Measurements from ENCODE around the gene ITGAE.
"Not testable (repeated sequence)": the region's sequence is repeated elsewhere in the genome, so short reads cannot be mapped to it uniquely, and the experiment has no call there.

ITGAE gene

DNA sequence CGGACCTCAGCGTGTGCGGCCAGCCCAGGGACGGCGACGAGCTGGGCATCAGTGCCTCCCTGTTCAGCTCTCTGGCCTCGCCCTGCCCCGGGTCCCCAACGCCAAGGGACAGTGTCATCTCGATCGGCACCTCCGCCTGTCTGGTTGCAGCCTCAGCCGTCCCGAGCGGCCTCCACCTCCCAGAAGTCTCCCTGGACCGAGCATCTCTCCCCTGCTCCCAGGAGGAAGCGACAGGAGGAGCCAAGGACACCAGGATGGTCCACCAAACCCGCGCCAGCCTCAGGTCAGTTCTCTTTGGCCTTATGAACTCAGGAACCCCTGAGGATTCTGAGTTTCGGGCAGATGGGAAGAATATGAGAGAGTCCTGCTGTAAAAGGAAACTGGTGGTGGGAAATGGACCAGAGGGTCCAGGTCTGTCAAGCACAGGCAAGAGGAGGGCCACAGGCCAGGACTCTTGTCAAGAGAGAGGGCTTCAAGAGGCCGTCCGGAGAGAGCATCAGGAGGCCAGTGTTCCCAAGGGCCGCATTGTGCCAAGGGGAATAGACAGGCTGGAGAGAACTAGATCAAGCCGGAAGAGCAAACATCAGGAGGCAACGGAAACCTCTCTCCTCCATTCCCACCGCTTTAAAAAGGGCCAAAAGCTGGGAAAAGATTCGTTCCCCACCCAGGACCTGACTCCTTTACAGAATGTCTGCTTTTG, 76.5 kb downstream of the ITGAE start:
- no peak for DNase-seq

DNA sequence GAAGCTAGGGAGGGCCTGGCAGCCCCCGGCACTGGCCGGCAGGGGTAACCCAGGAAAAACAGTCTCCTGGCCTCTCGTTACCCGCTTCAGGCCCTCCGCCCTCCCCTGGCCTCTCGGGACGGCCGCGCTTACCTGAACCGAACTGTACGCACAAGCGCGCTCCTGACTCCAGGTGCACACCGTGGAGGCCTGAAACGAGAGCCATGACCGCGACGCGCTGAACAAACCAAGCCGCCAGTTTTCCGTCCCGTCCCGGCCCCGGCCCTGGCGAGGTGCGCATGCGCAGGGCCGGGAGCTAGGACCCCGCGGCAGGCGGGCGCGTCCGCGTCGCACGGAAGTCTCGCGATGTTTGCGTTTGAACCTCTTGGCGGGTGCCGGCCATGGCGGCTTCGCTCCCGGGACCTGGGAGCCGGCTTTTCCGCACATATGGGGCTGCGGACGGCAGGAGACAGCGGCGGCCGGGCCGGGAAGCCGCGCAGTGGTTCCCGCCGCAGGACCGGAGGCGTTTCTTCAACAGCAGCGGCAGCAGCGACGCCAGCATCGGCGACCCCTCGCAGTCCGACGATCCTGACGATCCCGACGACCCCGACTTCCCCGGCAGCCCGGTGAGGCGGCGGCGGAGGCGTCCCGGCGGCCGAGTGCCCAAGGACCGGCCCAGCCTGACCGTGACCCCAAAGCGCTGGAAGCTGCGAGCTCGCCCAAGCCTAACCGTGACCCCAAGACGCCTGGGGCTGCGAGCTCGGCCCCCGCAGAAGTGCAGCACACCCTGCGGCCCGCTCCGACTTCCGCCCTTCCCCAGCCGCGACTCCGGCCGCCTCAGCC, 77.2 kb downstream of the ITGAE start, which contains the start of gene HASPIN:
Gene HASPIN, plus strand, starts transcription at position 348 of the 822 bp plus-strand sequence. Its CDS starts 33 bp downstream, at position 381.
- peak; percentile 97 for DNase-seq

DNA sequence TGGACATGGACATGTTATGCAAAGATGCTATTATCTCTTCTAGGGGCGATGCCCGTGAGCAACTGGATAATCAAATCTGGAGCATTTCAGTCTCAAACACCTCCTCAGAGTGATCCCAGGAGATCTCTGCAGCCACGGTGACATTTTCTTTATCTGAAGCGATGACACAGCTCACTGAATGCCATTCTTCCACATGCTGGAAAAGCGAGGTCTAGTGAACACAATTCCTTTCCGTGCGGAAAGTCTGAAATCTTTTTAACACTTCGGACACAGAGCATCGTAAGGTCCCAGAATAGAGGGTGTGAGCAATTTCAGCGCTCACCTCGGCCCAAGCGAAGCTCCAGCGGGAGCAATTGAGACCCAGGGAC, 77.8 kb downstream of the ITGAE start:
- peak; percentile 61 for DNase-seq

DNA sequence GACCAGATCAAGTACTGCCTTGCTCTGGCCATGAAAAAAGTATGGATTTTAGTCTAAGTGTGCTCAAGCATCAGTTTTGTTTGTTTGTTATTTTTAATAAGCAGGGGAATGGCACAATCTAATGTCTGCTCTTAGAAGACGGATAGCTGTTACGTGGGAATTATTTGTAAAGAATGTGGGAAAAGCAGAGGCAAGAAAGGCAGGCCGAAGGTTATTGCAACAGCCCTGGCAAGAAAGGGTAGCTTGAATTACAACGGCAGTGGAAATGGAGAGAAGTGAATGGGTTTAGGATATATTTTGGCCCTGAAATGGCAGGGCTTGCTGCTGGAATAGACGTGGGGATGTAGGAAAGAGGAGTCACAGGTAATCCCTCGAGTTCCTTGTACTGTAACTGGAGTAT, 78.3 kb downstream of the ITGAE start:
- no peak for DNase-seq

DNA sequence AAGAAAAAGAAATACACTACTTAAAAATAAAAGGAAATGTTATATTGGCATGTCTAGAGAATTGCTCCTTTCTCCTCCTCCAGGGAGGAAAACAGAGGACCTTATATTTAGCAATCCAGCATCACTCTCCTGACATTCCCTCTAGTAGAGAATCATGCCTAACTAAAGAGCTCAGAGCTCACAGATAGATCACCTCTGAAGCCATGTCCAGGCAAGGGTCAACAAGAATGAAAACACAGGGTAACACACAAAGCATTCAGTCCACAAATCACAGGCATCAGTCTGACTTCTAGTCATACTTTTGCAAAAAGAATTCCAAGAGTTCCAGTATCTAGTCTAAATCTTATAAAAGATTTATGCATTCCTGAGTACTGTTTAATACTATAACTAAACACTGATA, 81.7 kb downstream of the ITGAE start:
- DNase-seq = no peak

DNA sequence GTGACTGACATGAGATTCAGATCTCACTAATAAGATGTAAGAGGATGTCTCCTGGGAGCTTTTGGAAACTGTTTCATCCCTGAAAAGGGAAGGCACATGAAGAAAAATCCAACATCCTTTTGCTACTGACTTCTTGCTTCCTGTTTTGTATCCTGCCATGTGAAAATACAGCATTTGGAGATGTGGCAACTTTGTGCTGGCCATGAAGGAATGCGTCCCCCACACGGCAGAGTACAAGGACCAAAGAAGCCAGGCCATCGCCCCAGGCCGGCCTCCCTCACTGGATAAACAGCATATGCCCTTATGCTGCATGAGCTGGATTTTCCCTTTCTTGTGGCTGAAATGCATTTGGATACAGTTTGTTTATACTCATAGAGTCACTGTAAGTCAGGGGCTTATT, 82.8 kb downstream of the ITGAE start:
- no peak for DNase-seq

DNA sequence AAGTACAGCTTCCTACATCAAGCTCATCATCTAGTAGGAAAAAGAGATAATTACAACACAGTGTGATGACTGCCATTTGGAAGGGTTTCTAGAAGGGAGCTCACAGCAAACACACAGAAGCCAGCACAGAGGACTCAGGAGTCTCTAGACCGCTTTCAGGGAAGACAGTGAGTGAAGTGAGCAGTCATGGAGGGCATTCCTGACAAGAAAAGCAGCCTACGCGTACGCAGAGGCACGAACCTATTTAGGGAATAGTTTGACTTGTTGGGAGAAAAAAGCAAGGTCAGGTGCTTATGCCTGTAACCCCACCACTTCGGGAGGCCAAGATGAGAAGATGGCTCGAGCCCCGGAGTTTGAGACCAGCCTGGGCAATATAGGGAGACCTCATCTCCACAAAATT, 85.7 kb downstream of the ITGAE start:
- DNase-seq = no peak

DNA sequence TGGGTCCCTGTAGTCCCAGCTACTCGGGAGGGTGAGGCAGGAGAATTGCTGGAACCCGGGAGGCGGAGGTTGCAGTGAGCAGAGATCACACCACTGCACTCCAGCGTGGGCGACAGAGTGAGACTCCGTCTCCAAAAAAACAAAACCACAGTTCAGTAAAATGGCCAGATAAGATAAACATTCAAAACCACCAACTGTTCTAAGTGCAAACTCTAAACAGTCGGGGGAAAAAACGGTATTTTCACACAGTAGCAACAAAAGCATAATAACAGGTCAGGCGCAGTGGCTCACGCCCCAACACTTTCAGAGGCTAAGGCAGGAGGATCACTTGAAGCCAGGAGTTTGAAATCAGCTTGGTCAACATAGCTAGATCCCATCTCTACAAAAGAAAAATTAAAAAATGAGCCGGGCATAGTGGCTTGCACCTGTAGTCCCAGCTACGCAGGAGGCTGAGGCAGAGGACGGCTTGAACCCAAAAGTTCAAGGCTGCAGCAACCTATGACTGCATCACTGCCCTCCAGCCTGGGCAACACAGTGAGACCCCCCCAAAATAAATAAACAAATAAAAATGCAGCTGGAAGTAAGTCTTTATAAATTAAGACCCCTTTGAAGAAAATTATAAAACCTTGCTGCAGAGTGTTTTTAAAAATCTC, 88.1 kb downstream of the ITGAE start:
- DNase-seq = no peak

DNA sequence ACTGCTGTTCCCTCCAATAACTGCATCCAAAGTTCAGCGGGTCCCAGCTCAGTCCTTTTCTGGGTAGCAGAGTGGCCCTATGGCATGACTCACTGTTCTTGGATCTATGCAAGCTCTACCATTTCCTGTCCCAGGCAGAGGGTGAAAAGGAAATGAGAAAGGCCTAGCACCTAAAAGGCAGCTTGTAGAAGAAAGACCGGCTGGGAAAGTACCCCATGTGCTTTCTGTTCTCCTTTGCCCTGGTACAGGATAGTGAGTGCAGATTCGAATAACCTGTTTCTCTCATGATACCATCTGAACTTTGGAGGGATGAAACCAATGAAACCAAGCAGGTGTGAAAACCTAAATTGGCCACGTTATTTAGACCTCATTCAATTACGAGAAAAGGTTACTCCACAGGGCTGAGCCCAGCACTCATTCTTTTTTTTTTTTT, 90.0 kb downstream of the ITGAE start:
- no peak for DNase-seq

DNA sequence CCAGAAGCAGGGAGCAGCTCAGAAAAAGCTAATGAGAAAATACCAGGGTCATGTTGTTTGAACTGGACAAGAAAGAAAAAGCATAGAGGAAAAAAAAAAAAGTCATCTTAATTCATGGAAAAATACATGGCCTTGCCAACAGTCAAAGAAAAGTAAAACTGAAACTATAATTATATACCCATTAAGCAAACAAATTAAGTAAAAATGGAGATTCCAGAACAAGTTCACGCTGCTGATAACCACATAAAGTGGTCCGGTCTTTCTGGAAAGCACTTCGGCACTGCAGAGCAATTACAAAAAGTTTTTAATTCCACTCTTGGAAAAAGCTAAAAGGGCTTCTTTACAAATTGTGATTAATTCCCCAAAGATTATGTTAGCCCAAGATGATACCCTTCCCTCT, 92.6 kb downstream of the ITGAE start:
- DNase-seq = no peak

DNA sequence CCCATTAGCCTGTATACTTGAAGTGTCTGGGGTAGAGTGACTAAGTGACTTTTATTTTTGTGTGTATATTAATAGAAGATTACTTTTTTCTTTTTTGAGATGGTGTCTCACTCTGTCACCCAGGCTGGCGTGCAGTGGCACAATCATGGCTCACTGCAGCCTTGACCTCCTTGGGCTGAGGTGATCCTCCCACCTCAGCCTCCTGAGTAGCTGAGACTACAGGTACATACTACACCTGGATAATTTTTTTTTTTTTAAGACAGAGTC, 95.3 kb downstream of the ITGAE start:
- not testable (repeated sequence) for DNase-seq

DNA sequence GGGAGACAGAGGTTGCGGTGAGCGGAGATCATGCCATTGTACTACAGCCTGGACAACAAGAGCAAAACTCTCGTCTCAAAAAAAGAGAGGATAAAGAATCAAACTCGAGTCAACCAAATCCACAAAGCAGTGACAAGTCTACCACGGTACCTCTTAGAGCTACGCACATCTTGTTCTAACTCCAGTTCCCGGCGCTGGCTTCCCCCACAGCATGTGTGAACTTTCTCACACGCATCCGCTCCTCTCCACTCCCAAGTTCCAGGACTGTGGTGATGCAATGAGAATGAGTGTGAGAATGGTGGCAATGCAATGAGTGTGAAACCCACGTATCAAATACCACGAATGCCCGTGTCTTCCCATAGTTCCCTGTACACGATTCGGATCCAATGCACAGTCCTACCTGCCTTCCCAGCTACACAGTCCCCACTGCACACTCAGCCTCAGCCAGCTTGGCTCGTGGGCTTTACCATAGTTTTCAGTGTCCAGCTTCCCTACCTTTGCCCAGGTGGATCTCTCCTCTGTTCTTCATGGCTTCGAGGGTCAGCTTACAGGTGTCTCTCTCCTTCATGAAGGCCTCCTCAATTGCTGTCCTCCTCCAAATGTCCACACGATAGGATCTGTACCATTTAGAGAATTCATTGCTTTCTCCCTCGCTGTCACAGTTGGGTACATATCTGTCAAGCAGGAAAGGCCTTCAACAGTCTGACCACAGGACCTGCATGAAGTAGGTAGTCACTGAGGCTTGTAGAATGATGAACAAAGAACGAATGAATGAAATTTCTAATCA, 95.9 kb downstream of the ITGAE start:
- DNase-seq = no peak

DNA sequence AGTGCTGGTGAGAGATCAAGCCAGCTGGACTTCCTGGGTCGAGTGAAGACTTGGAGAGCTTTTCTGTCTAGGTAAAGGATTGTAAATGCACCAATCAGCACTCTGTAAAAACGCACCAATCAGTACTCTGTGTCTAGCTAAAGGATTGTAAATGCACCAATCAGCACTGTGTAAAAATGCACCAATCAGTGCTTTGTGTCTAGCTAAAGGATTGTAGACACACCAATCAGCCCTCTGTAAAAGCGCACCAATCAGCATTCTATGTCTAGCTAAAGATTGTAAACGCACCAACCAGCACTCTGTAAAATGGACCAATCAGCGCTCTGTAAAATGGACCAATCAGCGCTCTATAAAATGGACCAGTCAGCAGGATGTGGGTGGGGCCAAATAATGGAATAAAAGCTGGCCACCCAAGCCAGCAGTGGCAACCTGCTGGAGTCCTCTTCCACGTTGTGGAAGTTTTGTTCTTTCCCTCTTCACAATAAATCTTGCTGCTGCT, 98.9 kb downstream of the ITGAE start:
- DNase-seq = not testable (repeated sequence)

DNA sequence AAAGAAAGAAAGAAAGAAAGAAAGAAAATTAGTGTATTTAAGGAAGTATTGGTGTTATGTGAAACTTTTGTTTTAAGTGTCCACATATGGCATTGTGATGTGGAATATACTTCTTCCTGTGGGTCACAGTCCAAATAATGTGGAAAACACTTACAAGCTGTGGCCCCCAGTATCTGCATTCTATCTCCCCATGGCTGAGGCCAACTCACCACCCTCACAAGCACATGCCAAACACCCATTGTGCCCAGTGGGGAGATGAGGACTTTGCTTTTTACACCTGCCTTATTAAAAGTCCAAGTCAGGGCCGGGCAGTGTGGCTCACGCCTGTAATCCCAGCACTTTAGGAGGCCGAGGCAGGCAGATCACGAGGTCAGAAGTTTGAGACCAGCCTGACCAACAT, 101.0 kb downstream of the ITGAE start:
- DNase-seq = no peak

DNA sequence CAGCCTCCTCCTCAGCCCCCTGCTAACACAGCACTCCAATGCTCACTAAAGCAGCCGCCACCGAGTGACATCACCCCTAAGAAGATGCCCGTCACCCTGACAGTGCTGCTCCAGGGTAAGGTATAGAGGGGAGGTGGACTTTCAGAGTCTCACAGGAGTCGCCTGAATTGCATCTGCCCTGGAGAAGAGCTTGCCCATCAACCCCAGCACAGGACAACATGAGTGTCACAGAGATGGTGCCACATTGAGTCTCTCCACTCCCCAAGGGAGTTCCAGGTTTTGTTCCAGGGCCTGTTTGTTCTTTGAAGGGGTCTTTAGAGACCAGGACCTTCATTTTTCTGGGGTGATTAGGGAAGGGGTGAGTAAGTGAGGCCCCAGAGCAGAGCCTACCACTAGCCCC, 102.8 kb downstream of the ITGAE start:
- no peak for DNase-seq

DNA sequence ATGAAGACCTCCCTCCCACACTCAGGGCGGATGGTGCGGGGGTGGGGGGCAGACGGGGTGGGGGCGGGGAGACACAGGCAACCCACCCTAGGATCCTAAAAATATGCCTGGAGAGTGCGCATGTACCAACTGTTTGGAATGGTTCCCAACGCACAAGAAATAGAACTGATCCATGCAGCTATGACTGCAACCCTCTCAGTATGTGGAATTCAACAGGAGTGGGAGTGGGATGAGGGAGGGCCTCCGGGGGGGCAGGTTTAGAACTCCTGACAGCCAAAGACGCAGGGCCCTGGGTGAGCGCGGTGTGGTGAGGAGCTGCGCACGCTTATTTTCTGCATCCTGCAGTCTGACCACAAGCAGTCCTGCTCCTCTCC, 103.9 kb downstream of the ITGAE start:
- no peak for DNase-seq

DNA sequence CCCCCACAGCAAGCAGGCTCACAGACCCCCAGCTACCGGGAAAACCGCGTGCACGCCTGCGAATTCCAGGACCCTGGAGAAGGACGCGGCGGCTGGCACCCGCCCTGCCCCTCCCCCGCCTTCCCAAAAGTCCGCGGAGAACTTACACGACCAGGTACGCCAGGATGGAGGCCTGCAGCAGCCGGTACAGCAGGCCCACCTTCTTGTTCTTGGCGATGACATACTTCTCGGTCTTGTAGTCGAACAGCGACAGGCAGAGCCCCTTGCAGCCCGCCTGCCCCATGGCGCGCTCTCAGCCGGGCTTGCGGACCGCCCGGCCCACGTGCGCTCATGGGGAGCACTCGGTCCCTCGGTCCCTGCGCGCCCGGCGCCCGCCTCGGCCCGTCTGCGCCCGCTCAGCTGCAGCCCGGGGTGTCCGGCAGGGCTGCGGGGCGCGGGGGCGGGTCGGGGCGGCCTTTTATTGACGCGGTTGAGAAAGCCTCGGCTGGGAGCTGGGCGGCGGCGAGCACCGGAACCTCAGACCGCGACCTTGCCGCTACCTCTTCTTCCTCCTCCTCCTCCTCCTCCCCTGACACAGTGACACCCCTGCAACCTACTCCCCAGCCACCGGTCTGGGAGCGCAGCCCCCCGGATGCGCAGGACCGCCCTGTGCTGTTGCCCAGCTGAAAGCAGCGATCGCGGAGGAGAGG, 105.1 kb downstream of the ITGAE start, which contains the start of gene P2RX5:
Gene P2RX5, minus strand, starts transcription at position 433 of the 689 bp plus-strand sequence. Its CDS starts 150 bp downstream, at position 283.
- DNase-seq = no peak

DNA sequence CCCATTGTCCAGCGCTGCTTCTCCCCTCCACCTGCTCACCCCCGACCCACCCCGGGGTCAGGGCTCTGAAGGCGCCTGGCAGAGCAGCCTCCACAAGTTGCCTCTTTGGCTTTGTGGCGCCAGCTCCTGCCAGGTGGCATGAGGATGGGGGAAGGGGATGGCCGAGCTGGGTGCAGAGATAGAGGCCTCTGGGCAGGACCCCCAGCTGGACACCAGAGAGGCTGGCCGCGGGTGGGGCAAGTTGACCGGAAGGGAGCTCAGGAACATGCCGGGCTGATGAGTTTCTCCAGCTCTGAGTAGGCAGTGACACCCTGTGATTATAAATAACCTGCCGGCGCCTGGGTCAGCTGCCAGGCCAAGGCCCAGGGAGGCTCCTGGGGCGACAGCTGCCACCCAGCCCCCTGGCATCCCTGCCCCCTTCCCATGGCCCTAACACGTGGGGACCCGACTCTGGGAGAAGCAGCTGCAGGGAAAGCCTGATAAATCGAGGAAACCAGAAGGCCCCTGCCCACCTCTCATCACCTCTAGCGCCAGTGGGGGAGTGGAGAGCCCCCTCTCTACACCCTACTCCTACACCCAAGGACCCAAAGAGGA, 105.8 kb downstream of the ITGAE start:
- DNase-seq = peak; percentile 53

DNA sequence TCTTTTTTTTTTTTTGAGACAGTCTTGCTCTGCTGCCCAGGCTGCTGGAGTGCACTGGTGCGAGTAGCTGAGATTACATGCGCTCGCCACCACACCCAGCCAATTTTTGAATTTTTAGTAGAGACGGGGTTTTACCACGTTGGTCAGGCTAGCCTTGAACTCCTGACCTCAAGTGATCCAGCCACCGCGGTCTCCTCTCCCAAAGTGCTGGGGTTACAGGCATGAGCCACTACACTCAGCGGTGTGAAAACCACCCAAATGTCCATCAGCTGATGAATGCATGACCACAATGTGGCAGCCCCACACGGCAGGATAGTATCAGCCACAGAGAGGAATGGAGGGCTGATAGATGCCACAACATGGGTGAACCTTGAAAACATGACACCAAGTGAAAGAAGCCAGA, 107.2 kb downstream of the ITGAE start:
- DNase-seq = no peak

DNA sequence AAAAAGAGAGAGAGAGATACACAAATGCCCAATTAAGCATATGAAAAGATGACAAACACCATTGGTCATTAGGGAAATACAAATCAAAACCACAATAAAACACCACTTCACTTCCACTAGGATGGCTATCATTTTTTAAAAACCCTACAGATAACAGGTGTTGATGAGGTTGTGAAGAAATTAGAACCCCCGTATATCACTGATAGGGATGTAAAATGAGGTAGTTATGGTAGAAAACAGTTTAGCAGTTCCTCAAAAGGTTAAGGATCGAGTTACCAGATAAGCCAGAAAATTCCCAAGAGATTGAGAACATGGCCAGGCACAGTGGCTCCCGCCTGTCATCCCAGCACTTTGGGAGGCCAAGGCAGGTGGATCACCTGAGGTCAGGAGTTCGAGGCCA, 107.8 kb downstream of the ITGAE start:
- DNase-seq = no peak

DNA sequence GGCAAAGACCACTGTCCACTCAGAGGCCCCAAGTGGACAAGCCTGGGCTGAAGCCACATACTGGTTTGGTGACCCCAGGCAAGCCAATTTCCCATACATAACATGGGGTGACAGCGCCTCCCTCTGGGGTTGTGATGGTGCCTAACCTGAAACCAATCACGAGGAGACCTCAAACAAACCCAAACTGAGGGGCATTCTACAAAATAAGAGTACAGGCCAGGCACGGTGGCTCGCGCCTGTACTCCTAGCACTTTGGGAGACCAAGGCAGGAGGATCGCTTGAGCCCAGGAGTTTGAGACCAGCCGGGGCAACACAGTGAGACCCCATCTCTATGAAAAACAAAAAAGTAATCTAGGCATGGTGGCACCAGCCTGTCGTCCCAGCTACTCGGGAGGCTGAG, 108.6 kb downstream of the ITGAE start:
- DNase-seq = no peak

DNA sequence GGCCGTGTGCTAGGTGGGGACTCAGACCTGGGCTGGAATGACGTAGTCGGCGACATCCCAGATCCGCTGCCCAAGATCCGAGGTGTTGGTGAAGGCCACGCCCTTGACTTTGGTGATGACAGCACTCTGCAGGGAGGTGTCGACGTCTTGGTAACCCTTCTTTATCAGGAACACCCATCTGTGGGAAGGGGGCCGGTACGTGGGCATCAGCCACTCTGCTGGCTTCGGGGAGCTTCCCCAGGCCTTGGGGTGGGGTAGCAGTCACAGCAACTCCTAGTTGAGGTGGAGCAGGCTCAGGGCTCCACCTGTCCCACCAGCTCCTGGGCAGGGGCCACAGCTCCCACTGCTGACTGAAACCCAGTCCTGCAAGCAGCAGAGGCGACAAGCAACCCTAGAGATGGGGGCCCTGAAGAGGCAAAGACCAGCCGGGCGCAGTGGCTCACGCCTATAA, 109.3 kb downstream of the ITGAE start:
- peak; percentile 34 for DNase-seq
